HCT116 (cell line): ENCODE measurements around the gene CYBA. TPM values are rescaled to one million over a fixed set of nuclear protein-coding genes. Genes with fewer than 3 reads are reported as not detected.

Experiments
- ATAC-seq: fragments of 200-7000 bp; cut with Tn5 transposase; 2 replicates; pipeline ENCODE4 v1.9.1; 2020; ENCODE audit warnings: mild to moderate bottlenecking, moderate library complexity
- BruUV-seq: library from RNA; stranded (reverse); fragments of 400-500 nt; replicated peaks from 2 replicates; lab custom pipeline; 2021; lab: Mats Ljungman, UMichigan
- CTCF ChIA-PET: fragments of 300-600 bp; sonication (Branson Sonifier 250); formaldehyde crosslinking; loops from one replicate; lab custom pipeline; 2021; ENCODE audit warnings: antibody characterized with exemption; lab: Charles Lee
- POLR2A ChIA-PET: fragments of 300-600, 350-600 bp; sonication (Branson Sonifier 250); formaldehyde crosslinking; loops from one replicate; lab custom pipeline; 2021; ENCODE audit warnings: antibody characterized with exemption; lab: Charles Lee
- RAD21 ChIA-PET, 2 experiments: fragments of 300-600 bp; sonication (Branson Sonifier 250); formaldehyde crosslinking; loops; one replicate each; lab custom pipeline; 2023; ENCODE audit warnings: low total read pairs in 2 of 2; ENCODE audit not compliant: uncharacterized antibody in 2 of 2, unreplicated experiment in 2 of 2, low non-redundant PET in 1 of 2; lab: Charles Lee
- DNase-seq: peaks from one replicate; pipeline ENCODE4 v3.0.0-alpha.2; 2010; ENCODE audit warnings: low read depth, low spot score
- H2AFZ ChIP-seq: fragments of 200-600 bp; shearing (Covaris generic), sonication (generic); 2 replicates; pipeline ENCODE4 v1.6.1; 2017; ENCODE audit warnings: low read depth, mixed run types, mixed read lengths, antibody characterized with exemption, low read length; ENCODE audit not compliant: poor library complexity, severe bottlenecking
- H3K27ac ChIP-seq: 2 replicates; pipeline ENCODE4 v1.5.1; 2012; ENCODE audit warnings: low read depth, low read length
- H3K27me3 ChIP-seq: fragments of 200-600 bp; sonication (generic); 2 replicates; pipeline ENCODE4 v1.6.1; 2016; ENCODE audit warnings: mixed run types, low read length, mixed read lengths; ENCODE audit not compliant: insufficient read depth
- H3K36me3 ChIP-seq, 2 experiments: fragments of 200-500 bp in 1 of 2; fragments of 200-600 bp in 1 of 2; sonication (Bioruptor generic) in 1 of 2; sonication (generic) in 1 of 2; 2 replicates each; pipeline versions ENCODE4 v1.5.1 to v1.6.1; 2014 to 2016; ENCODE audit warnings: low read length in 2 of 2, inconsistent platforms in 1 of 2, mixed read lengths in 1 of 2, mixed run types in 1 of 2; ENCODE audit not compliant: insufficient read depth in 2 of 2, control insufficient read depth in 1 of 2
- H3K4me1 ChIP-seq, 2 experiments: fragments of 200-600 bp in 1 of 2; sonication (generic) in 1 of 2; 2 replicates each; pipeline versions ENCODE4 v1.5.1 to v1.6.1; 2012 to 2017; ENCODE audit warnings: low read length in 2 of 2, inconsistent platforms in 1 of 2, mild to moderate bottlenecking in 1 of 2, mixed read lengths in 1 of 2, mixed run types in 1 of 2, moderate library complexity in 1 of 2; ENCODE audit not compliant: insufficient read depth in 2 of 2, control insufficient read depth in 1 of 2
- H3K4me2 ChIP-seq: fragments of 200-600 bp; sonication (generic); 2 replicates; pipeline ENCODE4 v1.6.1; 2017; ENCODE audit warnings: mixed run types, low read length, mixed read lengths
- H3K4me3 ChIP-seq, 2 experiments: fragments of 200-600 bp in 1 of 2; sonication (generic) in 1 of 2; replicated peaks in 1 of 2; 2 replicates each; pipeline ENCODE4 v1.5.1; 2011 to 2016; ENCODE audit warnings: low read length in 2 of 2, control low read depth in 1 of 2, low read depth in 1 of 2, mild to moderate bottlenecking in 1 of 2, mixed read lengths in 1 of 2, mixed run types in 1 of 2
- H3K79me2 ChIP-seq: fragments of 200-600 bp; sonication (generic); 2 replicates; pipeline ENCODE4 v1.6.1; 2017; ENCODE audit warnings: mild to moderate bottlenecking, mixed run types, low read length, moderate library complexity, mixed read lengths; ENCODE audit not compliant: insufficient read depth
- H3K9ac ChIP-seq: fragments of 200-600 bp; sonication (generic); 2 replicates; pipeline ENCODE4 v1.6.1; 2016; ENCODE audit warnings: low read length, mixed read lengths
- H3K9me2 ChIP-seq: fragments of 200-600 bp; sonication (generic), shearing (Covaris generic); 2 replicates; pipeline ENCODE4 v1.6.1; 2017; ENCODE audit warnings: mixed run types, mild to moderate bottlenecking, moderate library complexity; ENCODE audit not compliant: insufficient read depth
- H3K9me3 ChIP-seq, 2 experiments: fragments of 200-500 bp in 1 of 2; fragments of 200-600 bp in 1 of 2; sonication (Bioruptor generic) in 1 of 2; sonication (generic) in 1 of 2; 2 replicates each; pipeline ENCODE4 v1.6.1; 2014 to 2017; ENCODE audit warnings: low read length in 2 of 2, mixed read lengths in 2 of 2, inconsistent platforms in 1 of 2, low read depth in 1 of 2, mild to moderate bottlenecking in 1 of 2, mixed run types in 1 of 2, moderate library complexity in 1 of 2; ENCODE audit not compliant: control insufficient read depth in 1 of 2, insufficient read depth in 1 of 2
- H4K20me1 ChIP-seq: fragments of 200-600 bp; sonication (generic), shearing (Covaris generic); 2 replicates; pipeline ENCODE4 v1.6.1; 2017; ENCODE audit warnings: mixed run types, mild to moderate bottlenecking, moderate library complexity; ENCODE audit not compliant: insufficient read depth
- CEBPB ChIP-seq: IDR thresholded peaks from 2 replicates; pipeline ENCODE4 v1.6.1; 2012; ENCODE audit warnings: low read depth
- EGR1 ChIP-seq: IDR thresholded peaks from 2 replicates; pipeline ENCODE4 v1.6.1; 2012; ENCODE audit warnings: low read depth
- ELF1 ChIP-seq: IDR thresholded peaks from 2 replicates; pipeline ENCODE4 v1.6.1; 2012; ENCODE audit warnings: low read depth, borderline replicate concordance
- EZH2 ChIP-seq: fragments of 200-600 bp; sonication (generic); IDR thresholded peaks from 2 replicates; pipeline ENCODE4 v1.6.1; 2017; ENCODE audit warnings: antibody characterized with exemption, mixed run types
- EZH2phosphoT487 ChIP-seq: fragments of 200-600 bp; IDR thresholded peaks from 2 replicates; pipeline ENCODE4 v1.6.1; 2018; ENCODE audit warnings: antibody characterized with exemption, borderline replicate concordance
- MAX ChIP-seq: IDR thresholded peaks from 2 replicates; pipeline ENCODE4 v1.6.1; 2012
- POLR2A ChIP-seq: IDR thresholded peaks from 2 replicates; pipeline ENCODE4 v1.7.0; 2011; ENCODE audit warnings: borderline replicate concordance; ENCODE audit not compliant: insufficient read depth, insufficient read length; ENCODE audit errors: extremely low read depth
- POLR2AphosphoS5 ChIP-seq: IDR thresholded peaks from 2 replicates; pipeline ENCODE4 v1.6.1; 2011; ENCODE audit warnings: mild to moderate bottlenecking, low read depth, low read length, moderate library complexity
- SIN3A ChIP-seq: IDR thresholded peaks from 2 replicates; pipeline ENCODE4 v1.6.1; 2012; ENCODE audit warnings: low read depth
- SP1 ChIP-seq: IDR thresholded peaks from 2 replicates; pipeline ENCODE4 v1.6.1; 2012; ENCODE audit warnings: low read depth
- SRF ChIP-seq: IDR thresholded peaks from 2 replicates; pipeline ENCODE4 v1.6.1; 2012; ENCODE audit warnings: low read depth
- YY1 ChIP-seq: IDR thresholded peaks from 2 replicates; pipeline ENCODE4 v1.6.1; 2011; ENCODE audit warnings: low read length, low read depth, moderate library complexity, mild to moderate bottlenecking; ENCODE audit not compliant: insufficient replicate concordance; ENCODE audit errors: extremely low read depth
- ZNF274 ChIP-seq: fragments of 200-500 bp; sonication (Bioruptor generic); IDR thresholded peaks from 2 replicates; pipeline ENCODE4 v1.6.1; 2014; ENCODE audit warnings: mild to moderate bottlenecking, low read depth, low read length, inconsistent platforms
- intact Hi-C: fragments of 100-400 bp; cut with micrococcal nuclease; formaldehyde crosslinking; loops from 2 replicates; pipeline ENCODE4 v1.10.0; 2022
- total RNA-seq: library from RNA; stranded (reverse); gene quantifications from one replicate; pipeline ENCODE4 v1.2.1, GENCODE V29; 2021; ENCODE audit not compliant: unreplicated experiment

CYBA gene
- total RNA-seq, 1 experiment from 2014 or later = 321 TPM

- intact Hi-C loops = no loop called here
- H3K4me3 ChIP-seq = no peak overlapping the region
- peaks cover 78% of the 10 kb centered on the region for H3K79me2 ChIP-seq
- H3K9ac ChIP-seq = no peak overlapping the region
- H3K27ac ChIP-seq = no peak overlapping the region
- peaks cover 44 to 50% of the 10 kb centered on the region in 2 experiments; a peak in 3 of 4 replicates for H3K36me3 ChIP-seq
- ATAC-seq = no peak
- POLR2A ChIA-PET = no interaction called here
- no peaks in the 10 kb centered on the region for H3K9me3 ChIP-seq
- TF ChIP-seq SP1 = no peak
- TF ChIP-seq POLR2AphosphoS5 = no peak
- no TSS peak for BruUV-seq
- H3K4me2 ChIP-seq = no peak overlapping the region
- H3K9me2 ChIP-seq = no peaks in the 10 kb centered on the region
- CTCF ChIA-PET = no interaction called here
- H4K20me1 ChIP-seq = peaks cover 4% of the 10 kb centered on the region; the same call in 1 of the 2 replicates
- no peak overlapping the region for H2AFZ ChIP-seq
- no peaks in the 10 kb centered on the region for H3K27me3 ChIP-seq
- RAD21 ChIA-PET = no interaction called here
- H3K4me1 ChIP-seq = no peaks in the 10 kb centered on the region
- no peak for DNase-seq
Measured at GRCh38 chr16:88595101-88595500, 55.8 kb downstream of the CYBA start.

GRCh38 chr16:88593910-88594309, 56.9 kb downstream of the CYBA start:
- DNase-seq (no peak), ATAC-seq (no peak)
- no peak for TF ChIP-seq POLR2AphosphoS5
- TF ChIP-seq EZH2phosphoT487 = no peak
- no peak for TF ChIP-seq SP1
- no peak for TF ChIP-seq EGR1
- no peak for TF ChIP-seq YY1
- TF ChIP-seq POLR2A = no peak
- no peak for TF ChIP-seq ELF1
- no peak for TF ChIP-seq SIN3A
- TF ChIP-seq ZNF274 = no peak
- TF ChIP-seq SRF = no peak
- TF ChIP-seq MAX = no peak
- no peak for TF ChIP-seq CEBPB
- TF ChIP-seq EZH2 = no peak
- Histone ChIP-seq H3K27ac (no peak overlapping the region), H3K4me2 (no peak overlapping the region), H3K36me3 (peaks cover 45 to 50% of the 10 kb centered on the region in 2 experiments; a peak in 3 of 4 replicates), H3K4me3 (no peak overlapping the region), H3K79me2 (peaks cover 84% of the 10 kb centered on the region), H4K20me1 (peaks cover 4% of the 10 kb centered on the region; the same call in 1 of the 2 replicates), H3K9ac (no peak overlapping the region), H2AFZ (no peak overlapping the region), H3K27me3 (no peaks in the 10 kb centered on the region), H3K9me3 (no peaks in the 10 kb centered on the region), H3K4me1 (no peaks in the 10 kb centered on the region), H3K9me2 (no peaks in the 10 kb centered on the region)
- ChIA-PET RAD21 (no interaction called here), POLR2A (interaction anchor here (1.6 kb wide), 1 partner anchor 69 kb away, joined by 3 read pairs; the partner anchor contains the start of gene MVD), CTCF (no interaction called here)
- intact Hi-C loops = no loop called here
- BruUV-seq = no TSS peak
